Naive thymus-derived CD4-positive, alpha-beta T cell (primary cell): Measurements from ENCODE around the gene USH1G. TPM values are rescaled to one million over a fixed set of nuclear protein-coding genes. Genes with fewer than 3 reads are reported as not detected.
"Not testable (repeated sequence)": the region's sequence is repeated elsewhere in the genome, so short reads cannot be mapped to it uniquely, and the experiment has no call there.

Experiments
- ATAC-seq: fragments of 150-1000 bp; cut with Tn5 transposase; 2 replicates; pipeline ENCODE4 v1.10.0; 2021; ENCODE audit warnings: mild to moderate bottlenecking, moderate library complexity
- CTCF ChIA-PET: fragments of 350-600 bp; sonication (Branson Sonifier 250); formaldehyde crosslinking; loops from one replicate; lab custom pipeline; 2021; ENCODE audit warnings: antibody characterized with exemption; lab: Charles Lee
- POLR2A ChIA-PET: fragments of 350-600 bp; sonication (Branson Sonifier 250); formaldehyde crosslinking; loops from one replicate; lab custom pipeline; 2021; ENCODE audit warnings: antibody characterized with exemption, inconsistent platforms; lab: Charles Lee
- DNase-seq, 9 donors: peaks; one replicate each; pipeline versions ENCODE4 v3.0.0 to v3.0.0-alpha.2; 2020 to 2022; ENCODE audit warnings: mixed read lengths in 1 of 9
- H3K27ac ChIP-seq: one replicate; pipeline ENCODE4 v1.7.0; 2013; ENCODE audit warnings: mild to moderate bottlenecking, low read depth, low read length, moderate library complexity
- H3K27me3 ChIP-seq, 2 donors: one replicate each; pipeline ENCODE4 v1.7.0; 2013; ENCODE audit warnings: low read length in 2 of 2, mild to moderate bottlenecking in 2 of 2, moderate library complexity in 2 of 2; ENCODE audit not compliant: control insufficient read depth in 2 of 2, insufficient read depth in 2 of 2
- H3K36me3 ChIP-seq, 3 experiments: 1 replicate in 2 of 3; 2 replicates in 1 of 3; pipeline ENCODE4 v1.7.0; 2013; ENCODE audit warnings: low read length in 3 of 3, mild to moderate bottlenecking in 3 of 3, moderate library complexity in 1 of 3; ENCODE audit not compliant: insufficient read depth in 3 of 3, control insufficient read depth in 2 of 3
- H3K4me1 ChIP-seq, 2 donors: one replicate each; pipeline ENCODE4 v1.7.0; 2013; ENCODE audit warnings: low read length in 2 of 2, mild to moderate bottlenecking in 2 of 2, moderate library complexity in 1 of 2; ENCODE audit not compliant: control insufficient read depth in 2 of 2, insufficient read depth in 2 of 2
- H3K4me3 ChIP-seq: 2 replicates; pipeline ENCODE4 v1.7.0; 2013; ENCODE audit warnings: mild to moderate bottlenecking, low read length
- H3K9me3 ChIP-seq, 3 experiments: 1 replicate in 2 of 3; 2 replicates in 1 of 3; pipeline ENCODE4 v1.7.0; 2013; ENCODE audit warnings: low read length in 3 of 3; ENCODE audit not compliant: control insufficient read depth in 2 of 3
- H3K27ac Mint-ChIP-seq, 9 donors: one replicate each; pipeline ENCODE4 v1.8.0; 2020 to 2022; ENCODE audit warnings: mixed read lengths in 9 of 9, mild to moderate bottlenecking in 8 of 9, moderate library complexity in 5 of 9, inconsistent platforms in 2 of 9
- H3K27me3 Mint-ChIP-seq, 5 donors: one replicate each; pipeline ENCODE4 v1.8.0; 2021 to 2022; ENCODE audit warnings: mixed read lengths in 5 of 5, mild to moderate bottlenecking in 1 of 5
- H3K36me3 Mint-ChIP-seq, 5 donors: one replicate each; pipeline ENCODE4 v1.8.0; 2020 to 2022; ENCODE audit warnings: mixed read lengths in 5 of 5, mild to moderate bottlenecking in 3 of 5, inconsistent platforms in 1 of 5
- H3K4me1 Mint-ChIP-seq, 7 donors: one replicate each; pipeline ENCODE4 v1.8.0; 2020 to 2022; ENCODE audit warnings: mixed read lengths in 7 of 7, mild to moderate bottlenecking in 3 of 7, inconsistent platforms in 1 of 7
- H3K4me3 Mint-ChIP-seq, 10 donors: one replicate each; pipeline ENCODE4 v1.8.0; 2020 to 2022; ENCODE audit warnings: mild to moderate bottlenecking in 10 of 10, mixed read lengths in 10 of 10, moderate library complexity in 6 of 10, inconsistent platforms in 2 of 10
- H3K9me3 Mint-ChIP-seq, 11 donors: one replicate each; pipeline ENCODE4 v1.8.0; 2020 to 2022; ENCODE audit warnings: mixed read lengths in 11 of 11, mild to moderate bottlenecking in 4 of 11, inconsistent platforms in 1 of 11, moderate library complexity in 1 of 11
- intact Hi-C, 2 donors: fragments of 100-400 bp; cut with micrococcal nuclease; formaldehyde crosslinking; loops; one replicate each; pipeline ENCODE4 v1.15.1; 2023
- polyA plus RNA-seq, 2 donors: library from polyadenylated mRNA; unstranded; fragments of 300-500 nt; fragmentation: Illumina TruSeq; gene quantifications; one replicate each; pipeline ENCODE4 v1.2.3, GENCODE V29; 2021
- total RNA-seq, 6 experiments: library from RNA in 5 of 6; stranded (reverse) in 5 of 6; gene quantifications; 1 replicate in 5 of 6; 2 replicates in 1 of 6; pipeline ENCODE4 v1.2.3 and lab custom pipeline; 2021 to 2026

Gene USH1G
- total and polyA plus RNA-seq, 7 experiments from 2014 or later, result not detected

DNA sequence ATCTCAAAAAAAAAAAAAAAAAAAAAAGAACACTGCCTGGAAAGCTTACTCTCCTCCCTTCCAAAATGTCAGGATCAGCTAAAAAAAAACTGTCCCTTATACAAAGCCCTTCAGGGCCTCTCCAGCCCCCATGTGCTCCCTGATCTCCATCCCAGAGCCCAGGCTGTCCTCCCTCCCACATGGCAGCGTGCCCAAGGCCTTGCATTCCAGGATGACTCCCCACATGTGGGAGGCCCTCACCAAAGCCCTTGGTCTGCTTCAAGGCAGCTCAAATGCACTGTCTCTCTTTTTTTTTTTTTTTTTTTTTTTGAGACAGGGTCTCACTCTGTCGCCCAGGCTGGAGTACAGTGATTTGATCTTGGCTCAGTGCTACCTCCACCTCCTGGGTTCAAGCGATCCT, 52.5 kb downstream of the USH1G start:
- Mint-ChIP-seq H3K36me3 (peaks cover 0 to 6% (median 0%) of the 10 kb centered on the region in 5 donors), H3K27ac (no peak overlapping the region), H3K4me3 (no peak overlapping the region), H3K4me1 (peaks cover 18 to 41% (median 22%) of the 10 kb centered on the region in 7 donors), H3K27me3 (peaks cover 0 to 3% (median 0%) of the 10 kb centered on the region in 5 donors), H3K9me3 (peaks cover 0 to 2% (median 0%) of the 10 kb centered on the region in 11 donors)
- ChIA-PET CTCF (interaction anchor here (0.6 to 1.9 kb wide), 2 partner anchors 79 to 393 kb away, joined by 3 to 6 read pairs; no protein-coding TSS in a partner anchor), POLR2A (interaction anchor here (0.6 to 0.7 kb wide), 3 partner anchors 121 to 240 kb away, joined by 3 read pairs; no protein-coding TSS in a partner anchor)
- intact Hi-C loops, result loop anchor here in 1 of 2 donors (5.0 kb wide), 1 partner anchor 797 kb away; the partner anchor contains the start of genes RECQL5 and SAP30BP
- Histone ChIP-seq H3K27ac (no peak overlapping the region), H3K27me3 (no peaks in the 10 kb centered on the region), H3K36me3 (no peaks in the 10 kb centered on the region), H3K9me3 (no peaks in the 10 kb centered on the region), H3K4me1 (peaks cover 11 to 14% of the 10 kb centered on the region in 2 donors), H3K4me3 (no peak overlapping the region)
- DNase-seq (no peak), ATAC-seq (no peak)

GRCh38 chr17:74870028-74870427, 53.0 kb downstream of the USH1G start:
- peaks cover 19 to 40% (median 24%) of the 10 kb centered on the region in 7 donors for H3K4me1 Mint-ChIP-seq
- H3K4me1 ChIP-seq, result peaks cover 11 to 14% of the 10 kb centered on the region in 2 donors
- H3K27ac ChIP-seq, H3K4me3 ChIP-seq, H3K36me3 ChIP-seq, H3K27me3 Mint-ChIP-seq, H3K27me3 ChIP-seq, DNase-seq, ATAC-seq, H3K9me3 ChIP-seq, H3K4me3 Mint-ChIP-seq, H3K36me3 Mint-ChIP-seq, H3K27ac Mint-ChIP-seq, H3K9me3 Mint-ChIP-seq: not testable (repeated sequence)
- CTCF ChIA-PET, result interaction anchor here (0.6 to 1.9 kb wide), 3 partner anchors 79 to 393 kb away, joined by 3 to 6 read pairs (median 3); no protein-coding TSS in a partner anchor
- POLR2A ChIA-PET, result interaction anchor here (0.6 to 0.7 kb wide), 2 partner anchors 210 to 241 kb away, joined by 3 read pairs; no protein-coding TSS in a partner anchor
- intact Hi-C loops, result loop anchor here in 1 of 2 donors (5.0 kb wide), 1 partner anchor 797 kb away; the partner anchor contains the start of genes RECQL5 and SAP30BP

- H3K27me3 ChIP-seq, result no peaks in the 10 kb centered on the region
- ATAC-seq, result no peak
- Mint-ChIP-seq H3K4me1 (peaks cover 19 to 37% (median 25%) of the 10 kb centered on the region in 7 donors), H3K27me3 (peaks cover 0 to 3% (median 0%) of the 10 kb centered on the region in 5 donors), H3K9me3 (peaks cover 0 to 2% (median 0%) of the 10 kb centered on the region in 11 donors), H3K4me3 (no peak overlapping the region), H3K27ac (no peak overlapping the region), H3K36me3 (peaks cover 0 to 8% (median 0%) of the 10 kb centered on the region in 5 donors)
- CTCF ChIA-PET, result interaction anchor here (1.7 kb wide), 1 partner anchor 78 kb away, joined by 10 read pairs; no protein-coding TSS in a partner anchor
- H3K36me3 ChIP-seq, result no peaks in the 10 kb centered on the region
- H3K9me3 ChIP-seq, result no peaks in the 10 kb centered on the region
- no peak overlapping the region for H3K4me3 ChIP-seq
- peaks cover 10 to 14% of the 10 kb centered on the region in 2 donors for H3K4me1 ChIP-seq
- POLR2A ChIA-PET, result interaction anchor here (1.1 kb wide), 1 partner anchor 78 kb away, joined by 3 read pairs; no protein-coding TSS in a partner anchor
- no peak overlapping the region for H3K27ac ChIP-seq
- intact Hi-C loops, result no loop called here
- no peak for DNase-seq
Observed at GRCh38 chr17:74868908-74869255, 54.2 kb downstream of the USH1G start.

- H3K27me3 Mint-ChIP-seq, result peaks cover 0 to 3% (median 0%) of the 10 kb centered on the region in 5 donors
- H3K4me1 Mint-ChIP-seq, result peaks cover 16 to 34% (median 21%) of the 10 kb centered on the region in 7 donors
- H3K4me3 Mint-ChIP-seq, result no peak overlapping the region
- Histone ChIP-seq H3K27me3 (no peaks in the 10 kb centered on the region), H3K4me3 (no peak overlapping the region), H3K36me3 (no peaks in the 10 kb centered on the region), H3K27ac (no peak overlapping the region), H3K9me3 (no peaks in the 10 kb centered on the region), H3K4me1 (peaks cover 6 to 11% of the 10 kb centered on the region in 2 donors)
- H3K36me3 Mint-ChIP-seq, result peaks cover 0 to 12% (median 3%) of the 10 kb centered on the region in 5 donors
- peaks cover 0 to 2% (median 0%) of the 10 kb centered on the region in 11 donors for H3K9me3 Mint-ChIP-seq
- CTCF ChIA-PET, result interaction anchor here (0.8 to 1.7 kb wide), 2 partner anchors 77 to 489 kb away, joined by 5 to 10 read pairs; no protein-coding TSS in a partner anchor
- intact Hi-C loops, result no loop called here
- no peak for DNase-seq
- H3K27ac Mint-ChIP-seq, result no peak overlapping the region
- POLR2A ChIA-PET, result interaction anchor here (1.1 kb wide), 1 partner anchor 77 kb away, joined by 3 read pairs; no protein-coding TSS in a partner anchor
- ATAC-seq, result no peak
Observed at GRCh38 chr17:74868251-74868907, 54.7 kb downstream of the USH1G start.

DNA sequence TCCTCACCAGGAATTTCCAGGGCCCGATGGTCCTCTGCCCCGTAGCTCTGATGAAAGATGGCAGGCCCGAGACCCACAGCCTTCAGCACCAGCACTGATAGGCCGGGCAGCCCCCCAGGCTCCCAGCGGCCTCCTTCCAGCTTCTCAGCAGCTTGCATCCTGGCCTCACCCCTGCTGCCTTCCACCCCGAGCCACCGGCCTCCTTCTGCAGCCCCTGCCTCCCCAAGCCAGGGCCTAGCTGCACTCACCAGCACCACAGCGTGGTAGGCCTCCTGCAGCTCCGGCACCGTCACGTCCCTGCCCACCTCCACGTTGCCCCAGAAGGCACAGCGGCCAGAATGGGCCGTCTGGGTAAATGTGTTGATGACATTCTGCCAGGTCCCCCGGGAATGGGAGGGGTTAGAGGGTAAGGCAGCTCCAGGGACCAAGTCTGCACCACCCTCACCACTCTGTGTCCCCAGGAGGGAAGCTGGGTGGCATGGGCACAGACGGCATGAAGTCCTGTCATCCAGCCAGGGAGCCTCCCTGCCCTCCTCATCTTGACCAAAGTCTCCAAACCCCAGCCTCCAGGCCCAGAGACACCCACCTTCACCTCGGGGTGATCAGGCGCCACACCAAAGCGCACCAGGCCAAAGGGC, 56.7 kb downstream of the USH1G start:
- Histone ChIP-seq H3K27ac (no peak overlapping the region), H3K9me3 (no peaks in the 10 kb centered on the region), H3K27me3 (peaks cover 0 to 4% of the 10 kb centered on the region in 2 donors), H3K4me1 (peaks cover 4 to 5% of the 10 kb centered on the region in 2 donors), H3K36me3 (no peaks in the 10 kb centered on the region), H3K4me3 (no peak overlapping the region)
- intact Hi-C loops, result no loop called here
- peaks cover 0 to 11% (median 7%) of the 10 kb centered on the region in 5 donors for H3K27me3 Mint-ChIP-seq
- H3K27ac Mint-ChIP-seq, result no peak overlapping the region
- H3K36me3 Mint-ChIP-seq, result peaks cover 0 to 12% (median 4%) of the 10 kb centered on the region in 5 donors
- POLR2A ChIA-PET, result interaction anchor here (0.9 to 1.3 kb wide), 2 partner anchors 76 to 127 kb away, joined by 4 to 5 read pairs; no protein-coding TSS in a partner anchor
- no peaks in the 10 kb centered on the region for H3K9me3 Mint-ChIP-seq
- CTCF ChIA-PET, result interaction anchor here (1.0 to 7.3 kb wide), 7 partner anchors 7 to 209 kb away, joined by 3 to 78 read pairs (median 10); partner anchors contain the start of genes FDXR and RAB37
- no peak overlapping the region for H3K4me3 Mint-ChIP-seq
- peaks cover 2 to 26% (median 14%) of the 10 kb centered on the region in 7 donors for H3K4me1 Mint-ChIP-seq
- no peak for ATAC-seq
- no peak for DNase-seq
